ENCODE data around the gene MUC4. TPM values are rescaled to one million over a fixed set of nuclear protein-coding genes. Genes with fewer than 3 reads are reported as not detected.
A peak's percentile ranks its signal among the peaks of the same experiment; 100 is the strongest.

The MUC4 gene
- total RNA-seq, 1 donor from 2014 or later: not detected

DNA sequence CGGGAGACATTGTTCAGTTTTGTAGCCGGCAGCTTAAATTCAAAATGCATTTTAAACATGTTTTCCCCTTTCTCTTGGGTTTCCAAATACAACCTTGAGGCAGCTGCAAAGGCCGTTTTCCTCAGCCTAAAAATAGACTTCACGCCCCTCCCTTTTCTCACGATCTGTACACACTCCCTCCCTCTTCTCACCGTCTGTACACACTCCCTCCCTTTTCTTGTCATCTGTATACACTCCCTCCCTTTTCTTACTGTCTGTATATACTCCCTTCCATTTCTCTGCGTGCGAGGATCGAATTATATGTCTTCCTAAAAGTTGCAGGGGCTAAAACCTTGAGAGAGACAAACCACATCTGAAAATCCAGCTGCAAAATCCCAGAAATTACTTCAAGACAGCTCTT is 8.9 kb downstream of the MUC4 start:
- Histone ChIP-seq H3K79me2 (ENCODE audit: low read depth) (no peaks in the 10 kb centered on the region), H4K20me1 (ENCODE audit: low read depth) (no peaks in the 10 kb centered on the region), H2AFZ (replicated peaks) (peak overlapping the region; percentile 7), H3K9ac (no peak overlapping the region), H3K4me1 (peaks cover 9% of the 10 kb centered on the region), H3K9me3 (ENCODE audit: low read depth) (no peaks in the 10 kb centered on the region), H3F3A (ENCODE audit: low read depth) (peaks cover 11% of the 10 kb centered on the region), H3K4me3 (no peak overlapping the region), H3K4me2 (no peak overlapping the region), H3K27ac (no peak overlapping the region), H3K27me3 (no peaks in the 10 kb centered on the region), H3K36me3 (no peaks in the 10 kb centered on the region)
- H3K4me3 Mint-ChIP-seq: no peak overlapping the region
- TF ChIP-seq, protein P1, sequence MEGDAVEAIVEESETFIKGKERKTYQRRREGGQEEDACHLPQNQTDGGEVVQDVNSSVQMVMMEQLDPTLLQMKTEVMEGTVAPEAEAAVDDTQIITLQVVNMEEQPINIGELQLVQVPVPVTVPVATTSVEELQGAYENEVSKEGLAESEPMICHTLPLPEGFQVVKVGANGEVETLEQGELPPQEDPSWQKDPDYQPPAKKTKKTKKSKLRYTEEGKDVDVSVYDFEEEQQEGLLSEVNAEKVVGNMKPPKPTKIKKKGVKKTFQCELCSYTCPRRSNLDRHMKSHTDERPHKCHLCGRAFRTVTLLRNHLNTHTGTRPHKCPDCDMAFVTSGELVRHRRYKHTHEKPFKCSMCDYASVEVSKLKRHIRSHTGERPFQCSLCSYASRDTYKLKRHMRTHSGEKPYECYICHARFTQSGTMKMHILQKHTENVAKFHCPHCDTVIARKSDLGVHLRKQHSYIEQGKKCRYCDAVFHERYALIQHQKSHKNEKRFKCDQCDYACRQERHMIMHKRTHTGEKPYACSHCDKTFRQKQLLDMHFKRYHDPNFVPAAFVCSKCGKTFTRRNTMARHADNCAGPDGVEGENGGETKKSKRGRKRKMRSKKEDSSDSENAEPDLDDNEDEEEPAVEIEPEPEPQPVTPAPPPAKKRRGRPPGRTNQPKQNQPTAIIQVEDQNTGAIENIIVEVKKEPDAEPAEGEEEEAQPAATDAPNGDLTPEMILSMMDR (IDR thresholded peaks at IDR 0.05): no peak
- TF ChIP-seq EZH2phosphoT487 (IDR thresholded peaks at IDR 0.05) (no peak), EZH2 (IDR thresholded peaks at IDR 0.05) (no peak)
- no peaks in the 10 kb centered on the region for H3K9me3 Mint-ChIP-seq
- no peaks in the 10 kb centered on the region for H3K36me3 Mint-ChIP-seq
- no peak for DNase-seq (ENCODE audit: low spot score)
- H3K4me1 Mint-ChIP-seq: peaks cover 27% of the 10 kb centered on the region
- peaks cover 11% of the 10 kb centered on the region for H3K27me3 Mint-ChIP-seq (ENCODE audit: insufficient read depth, low read depth)
- H3K27ac Mint-ChIP-seq: no peak overlapping the region

DNA sequence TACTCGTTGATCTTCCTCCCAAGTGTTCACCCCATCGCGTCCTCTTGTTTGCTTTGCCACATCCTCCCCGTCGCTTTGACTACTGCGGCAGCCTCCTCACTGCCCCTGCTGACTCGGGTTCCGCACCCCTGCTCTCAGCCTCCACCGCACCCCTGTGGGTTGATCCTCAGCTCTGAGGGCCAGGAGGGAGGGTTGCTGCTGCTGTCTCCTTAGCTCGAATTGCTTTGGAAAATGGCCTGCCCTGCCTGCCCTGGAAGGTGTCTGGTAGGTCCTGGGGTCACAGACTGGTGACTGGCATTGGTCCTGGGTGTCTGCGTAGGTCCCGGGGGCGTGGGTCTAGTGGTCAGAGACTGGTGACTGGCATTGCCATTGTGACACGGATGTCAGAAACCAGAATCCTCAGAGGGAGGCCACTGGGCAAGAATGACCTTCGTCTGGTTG is 9.4 kb downstream of the MUC4 start:
- H3K36me3 ChIP-seq: no peaks in the 10 kb centered on the region
- peaks cover 9% of the 10 kb centered on the region for H3K4me1 ChIP-seq
- no peak for DNase-seq (ENCODE audit: low spot score)
- H3K4me3 ChIP-seq: no peak overlapping the region
- TF ChIP-seq EZH2phosphoT487 (IDR thresholded peaks at IDR 0.05) (no peak), EZH2 (IDR thresholded peaks at IDR 0.05) (no peak)
- TF ChIP-seq, protein P1 (IDR thresholded peaks at IDR 0.05): no peak
- Mint-ChIP-seq H3K9me3 (no peaks in the 10 kb centered on the region), H3K36me3 (no peaks in the 10 kb centered on the region), H3K4me3 (no peak overlapping the region), H3K27me3 (ENCODE audit: insufficient read depth, low read depth) (peaks cover 11% of the 10 kb centered on the region), H3K4me1 (peaks cover 23% of the 10 kb centered on the region), H3K27ac (no peak overlapping the region)
- peak overlapping the region; percentile 7 for H2AFZ ChIP-seq (replicated peaks)
- H3K9ac ChIP-seq: no peak overlapping the region
- H3K9me3 ChIP-seq (ENCODE audit: low read depth): no peaks in the 10 kb centered on the region
- H3F3A ChIP-seq (ENCODE audit: low read depth): peaks cover 11% of the 10 kb centered on the region
- no peaks in the 10 kb centered on the region for H4K20me1 ChIP-seq (ENCODE audit: low read depth)
- no peak overlapping the region for H3K27ac ChIP-seq
- no peaks in the 10 kb centered on the region for H3K27me3 ChIP-seq
- H3K4me2 ChIP-seq: no peak overlapping the region
- no peaks in the 10 kb centered on the region for H3K79me2 ChIP-seq (ENCODE audit: low read depth)

DNA sequence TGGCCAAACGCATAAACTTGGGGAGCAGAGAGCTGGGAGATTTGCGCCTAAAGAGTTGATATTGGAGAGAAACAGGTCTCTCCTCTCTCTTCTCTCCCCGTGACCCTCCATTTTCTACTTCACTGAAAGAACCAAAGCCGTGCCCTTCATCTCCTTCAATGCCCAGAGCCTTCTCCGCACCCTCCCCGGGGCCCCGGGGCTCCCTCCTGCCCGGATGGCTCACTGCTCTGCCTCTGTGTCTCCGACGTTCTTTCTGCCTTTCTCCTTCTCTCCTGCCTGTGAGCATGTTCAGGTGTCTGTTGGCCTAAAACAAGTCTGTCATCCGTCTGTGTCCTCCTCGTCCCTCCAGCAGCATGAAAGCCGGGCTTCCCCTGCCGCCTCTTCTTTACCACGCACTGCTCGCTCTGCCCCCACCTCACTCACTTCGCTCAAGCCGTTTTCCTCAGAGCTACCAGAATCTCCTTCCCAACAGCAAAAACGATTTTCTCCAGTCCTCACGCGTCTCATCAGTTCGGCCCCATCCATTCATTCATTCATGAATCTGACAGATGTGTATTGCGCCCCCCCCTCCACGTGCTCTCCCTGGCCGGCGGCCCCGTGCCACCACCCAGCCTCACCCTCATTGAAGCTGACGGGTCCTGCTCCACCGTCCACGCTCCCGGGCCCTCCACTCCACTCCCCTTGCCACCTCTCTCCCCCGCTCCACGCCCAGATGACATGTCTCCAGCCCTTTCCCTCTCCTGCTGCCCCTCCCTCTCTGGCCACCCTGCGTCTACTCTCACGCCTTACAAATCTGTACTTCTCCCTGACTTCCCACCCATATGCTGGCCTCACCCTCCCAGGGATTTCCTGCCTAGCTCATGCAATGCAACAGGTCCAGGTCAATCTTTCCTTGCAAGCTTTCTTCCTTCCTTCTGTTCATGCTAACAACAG is 10.2 kb downstream of the MUC4 start:
- Histone ChIP-seq H3K79me2 (ENCODE audit: low read depth) (no peaks in the 10 kb centered on the region), H3K4me1 (peaks cover 5% of the 10 kb centered on the region), H3K27me3 (no peaks in the 10 kb centered on the region), H3K4me2 (no peak overlapping the region), H2AFZ (replicated peaks) (peak overlapping the region; percentile 54), H3K9ac (no peak overlapping the region), H3K9me3 (ENCODE audit: low read depth) (no peaks in the 10 kb centered on the region), H3K36me3 (no peaks in the 10 kb centered on the region), H3F3A (ENCODE audit: low read depth) (peaks cover 6% of the 10 kb centered on the region), H4K20me1 (ENCODE audit: low read depth) (no peaks in the 10 kb centered on the region), H3K27ac (no peak overlapping the region), H3K4me3 (no peak overlapping the region)
- H3K4me3 Mint-ChIP-seq: no peak overlapping the region
- H3K27me3 Mint-ChIP-seq (ENCODE audit: insufficient read depth, low read depth): peaks cover 11% of the 10 kb centered on the region
- DNase-seq (ENCODE audit: low spot score): no peak
- no peaks in the 10 kb centered on the region for H3K9me3 Mint-ChIP-seq
- TF ChIP-seq EZH2phosphoT487 (IDR thresholded peaks at IDR 0.05) (no peak), EZH2 (IDR thresholded peaks at IDR 0.05) (no peak)
- TF ChIP-seq, protein P1 (IDR thresholded peaks at IDR 0.05): no peak
- no peak overlapping the region for H3K27ac Mint-ChIP-seq
- peaks cover 18% of the 10 kb centered on the region for H3K4me1 Mint-ChIP-seq
- no peaks in the 10 kb centered on the region for H3K36me3 Mint-ChIP-seq

Measured in neural progenitor cell (in vitro differentiated cells).